HEK293 (cell line): ENCODE data around the gene HNRNPA0.

Source experiments
- CTCF ChIA-PET: fragments of 350-600 bp; formaldehyde crosslinking; extraction: SDS; loops from one replicate; lab custom pipeline; 2021; ENCODE audit warnings: antibody characterized with exemption; lab: Yijun Ruan, JAX
- POLR2A ChIA-PET: fragments of 300-600 bp; formaldehyde crosslinking; extraction: SDS; loops from one replicate; lab custom pipeline; 2020; ENCODE audit warnings: antibody characterized with exemption, inconsistent platforms; lab: Yijun Ruan, JAX
- H3K27ac ChIP-seq: fragments of 200-500 bp; sonication (Bioruptor generic); 2 replicates; pipeline ENCODE4 v1.5.1; 2014; ENCODE audit warnings: low read depth, low read length, control low read depth, inconsistent platforms; ENCODE audit errors: extremely low read depth
- H3K36me3 ChIP-seq, 2 experiments: fragments of 200-500 bp in 1 of 2; sonication (Bioruptor generic) in 1 of 2; 1 replicate in 1 of 2; 2 replicates in 1 of 2; pipeline ENCODE4 v1.5.1; 2014 to 2017; ENCODE audit warnings: inconsistent platforms in 2 of 2, low read length in 2 of 2; ENCODE audit not compliant: control insufficient read depth in 2 of 2, insufficient read depth in 1 of 2
- H3K4me1 ChIP-seq: fragments of 200-500 bp; sonication (Bioruptor generic); 2 replicates; pipeline ENCODE4 v1.5.1; 2014; ENCODE audit warnings: mild to moderate bottlenecking, low read length, inconsistent platforms; ENCODE audit not compliant: control insufficient read depth, insufficient read depth
- H3K4me3 ChIP-seq: 2 replicates; pipeline ENCODE4 v1.5.1; 2011; ENCODE audit warnings: low read depth, mild to moderate bottlenecking, control low read depth, low read length, moderate library complexity
- H3K9me3 ChIP-seq: fragments of 200-500 bp; sonication (Bioruptor generic); 2 replicates; pipeline ENCODE4 v1.5.1; 2014; ENCODE audit warnings: low read depth, low read length, inconsistent platforms; ENCODE audit not compliant: control insufficient read depth, insufficient read depth
- CTCF ChIP-seq: fragments of 450-650 bp; formaldehyde crosslinking; IDR thresholded peaks from 2 replicates; pipeline ENCODE4 v1.5.1; 2016; ENCODE audit warnings: missing biosample characterization, missing genetic modification characterization
- GFI1B ChIP-seq: fragments of 450-650 bp; formaldehyde crosslinking; IDR thresholded peaks from 2 replicates; pipeline ENCODE4 v1.5.1; 2016; ENCODE audit warnings: missing biosample characterization, missing genetic modification characterization
- GLIS1 ChIP-seq: fragments of 450-650 bp; formaldehyde crosslinking; IDR thresholded peaks from 2 replicates; pipeline ENCODE4 v1.5.1; 2016; ENCODE audit warnings: missing biosample characterization, missing genetic modification characterization
- REPIN1 ChIP-seq: fragments of 450-650 bp; formaldehyde crosslinking; IDR thresholded peaks from 2 replicates; pipeline ENCODE4 v1.5.1; 2017; ENCODE audit warnings: missing biosample characterization, missing genetic modification characterization, low read depth
- SCRT2 ChIP-seq: fragments of 450-650 bp; formaldehyde crosslinking; IDR thresholded peaks from 2 replicates; pipeline ENCODE4 v1.5.1; 2016; ENCODE audit warnings: missing biosample characterization, missing genetic modification characterization
- TCF7L2 ChIP-seq: IDR thresholded peaks from 2 replicates; pipeline ENCODE4 v1.6.1; 2011; ENCODE audit warnings: low read depth, mild to moderate bottlenecking, inconsistent platforms, low read length, moderate library complexity, borderline replicate concordance
- ZBTB17 ChIP-seq: fragments of 450-650 bp; formaldehyde crosslinking; IDR thresholded peaks from 2 replicates; pipeline ENCODE4 v1.5.1; 2016; ENCODE audit warnings: missing biosample characterization, missing genetic modification characterization
- ZBTB44 ChIP-seq: fragments of 450-650 bp; IDR thresholded peaks from 2 replicates; pipeline ENCODE4 v1.5.1; 2018; ENCODE audit warnings: missing biosample characterization, mild to moderate bottlenecking, missing genetic modification characterization
- ZNF140 ChIP-seq: fragments of 450-650 bp; formaldehyde crosslinking; IDR thresholded peaks from 2 replicates; pipeline ENCODE4 v1.5.1; 2016; ENCODE audit warnings: missing biosample characterization, missing genetic modification characterization
- ZNF148 ChIP-seq: fragments of 450-650 bp; formaldehyde crosslinking; IDR thresholded peaks from 2 replicates; pipeline ENCODE4 v1.5.0; 2017; ENCODE audit warnings: missing biosample characterization, missing genetic modification characterization, borderline replicate concordance
- ZNF239 ChIP-seq: fragments of 450-650 bp; formaldehyde crosslinking; IDR thresholded peaks from 2 replicates; pipeline ENCODE4 v1.5.1; 2016; ENCODE audit warnings: missing biosample characterization, missing genetic modification characterization
- ZNF324 ChIP-seq: fragments of 450-650 bp; formaldehyde crosslinking; IDR thresholded peaks from 2 replicates; pipeline ENCODE4 v1.5.1; 2016; ENCODE audit warnings: missing biosample characterization, missing genetic modification characterization
- ZNF501 ChIP-seq: fragments of 450-650 bp; formaldehyde crosslinking; IDR thresholded peaks from 2 replicates; pipeline ENCODE4 v1.5.1; 2016; ENCODE audit warnings: missing biosample characterization, missing genetic modification characterization
- ZNF529 ChIP-seq: fragments of 450-650 bp; formaldehyde crosslinking; IDR thresholded peaks from 2 replicates; pipeline ENCODE4 v1.5.1; 2017; ENCODE audit warnings: missing genetic modification characterization, missing biosample characterization; ENCODE audit not compliant: insufficient replicate concordance
- ZNF558 ChIP-seq: fragments of 450-650 bp; formaldehyde crosslinking; IDR thresholded peaks from 2 replicates; pipeline ENCODE4 v1.5.1; 2016; ENCODE audit warnings: missing biosample characterization, missing genetic modification characterization
- ZNF571 ChIP-seq: fragments of 450-650 bp; formaldehyde crosslinking; IDR thresholded peaks from 2 replicates; pipeline ENCODE4 v1.5.0; 2017; ENCODE audit warnings: missing biosample characterization, missing genetic modification characterization
- ZNF623 ChIP-seq: fragments of 450-650 bp; formaldehyde crosslinking; IDR thresholded peaks from 2 replicates; pipeline ENCODE4 v1.5.1; 2016; ENCODE audit warnings: missing biosample characterization, missing genetic modification characterization
- ZNF645 ChIP-seq: fragments of 450-650 bp; formaldehyde crosslinking; IDR thresholded peaks from 2 replicates; pipeline ENCODE4; 2016; ENCODE audit warnings: missing biosample characterization, missing genetic modification characterization
- ZNF654 ChIP-seq: fragments of 450-650 bp; formaldehyde crosslinking; IDR thresholded peaks from 2 replicates; pipeline ENCODE4 v1.5.1; 2016; ENCODE audit warnings: low read depth, missing biosample characterization, missing genetic modification characterization
- ZNF670 ChIP-seq: fragments of 450-650 bp; formaldehyde crosslinking; IDR thresholded peaks from 2 replicates; pipeline ENCODE4 v1.5.1; 2016; ENCODE audit warnings: missing biosample characterization, missing genetic modification characterization, low read depth
- ZNF701 ChIP-seq: fragments of 450-650 bp; formaldehyde crosslinking; IDR thresholded peaks from 2 replicates; pipeline ENCODE4 v1.5.1; 2016; ENCODE audit warnings: missing biosample characterization, missing genetic modification characterization
- ZNF768 ChIP-seq: fragments of 450-650 bp; formaldehyde crosslinking; IDR thresholded peaks from 2 replicates; pipeline ENCODE4 v1.5.1; 2018; ENCODE audit warnings: missing biosample characterization, mild to moderate bottlenecking, missing genetic modification characterization
- ZNF785 ChIP-seq: fragments of 450-650 bp; formaldehyde crosslinking; IDR thresholded peaks from 2 replicates; pipeline ENCODE4 v1.5.1; 2016; ENCODE audit warnings: missing biosample characterization, missing genetic modification characterization
- ZSCAN16 ChIP-seq: fragments of 450-650 bp; formaldehyde crosslinking; IDR thresholded peaks from 2 replicates; pipeline ENCODE4 v1.5.1; 2016; ENCODE audit warnings: missing biosample characterization, missing genetic modification characterization
- ZSCAN18 ChIP-seq: fragments of 450-650 bp; formaldehyde crosslinking; IDR thresholded peaks from 2 replicates; pipeline ENCODE4 v1.5.1; 2016; ENCODE audit warnings: missing biosample characterization, missing genetic modification characterization
- ZSCAN23 ChIP-seq: fragments of 450-650 bp; formaldehyde crosslinking; IDR thresholded peaks from 2 replicates; pipeline ENCODE4 v1.5.1; 2016; ENCODE audit warnings: missing biosample characterization, missing genetic modification characterization

HNRNPA0 gene

GRCh38 chr5:137747848-137748247 is 6.3 kb downstream of the HNRNPA0 start:
- Histone ChIP-seq H3K36me3 (peaks cover 0 to 20% of the 10 kb centered on the region in 2 experiments; a peak in 1 of 3 replicates), H3K27ac (no peak overlapping the region), H3K4me3 (no peak overlapping the region), H3K4me1 (no peaks in the 10 kb centered on the region), H3K9me3 (no peaks in the 10 kb centered on the region)
- TF ChIP-seq TCF7L2 = no peak
- no peak for TF ChIP-seq ZNF501 (tag by site-specific recombination)
- TF ChIP-seq ZNF148 (tag by site-specific recombination) = no peak
- TF ChIP-seq REPIN1 (tag by site-specific recombination) = no peak
- no peak for TF ChIP-seq ZNF558 (tag by site-specific recombination)
- TF ChIP-seq ZNF239 = no peak
- no peak for TF ChIP-seq ZNF529 (tag by site-specific recombination)
- ChIA-PET CTCF (interaction anchor here (1.1 to 3.7 kb wide), 2 partner anchors 12 to 118 kb away, joined by 3 to 16 read pairs; no protein-coding TSS in a partner anchor), POLR2A (no interaction called here)

GRCh38 chr5:137743031-137743640 is 11.0 kb downstream of the HNRNPA0 start:
- H3K9me3 ChIP-seq = no peaks in the 10 kb centered on the region
- TF ChIP-seq GFI1B (tag by site-specific recombination) = no peak
- no peak for TF ChIP-seq ZNF324
- TF ChIP-seq ZBTB44 (tag by site-specific recombination) = no peak
- no peak for TF ChIP-seq ZNF670 (tag by site-specific recombination)
- TF ChIP-seq ZSCAN18 (tag by site-specific recombination) = no peak
- no peak for TF ChIP-seq ZSCAN23 (tag by site-specific recombination)
- no peak for TF ChIP-seq ZNF645 (tag by site-specific recombination)
- TF ChIP-seq ZNF571 (tag by site-specific recombination) = no peak
- TF ChIP-seq ZNF701 = no peak
- peak; percentile 73 for TF ChIP-seq SCRT2 (tag by site-specific recombination)
- peak; percentile 45; the same call in 1 of the 2 replicates for TF ChIP-seq CTCF
- TF ChIP-seq ZNF768 (tag by site-specific recombination) = 0 out of 2 replicates have a peak, but pooled peaks have one; percentile 33
- peak; percentile 63 for TF ChIP-seq ZNF654
- no peak for TF ChIP-seq ZNF623 (tag by site-specific recombination)
- TF ChIP-seq GLIS1 (tag by site-specific recombination) = no peak
- TF ChIP-seq ZNF785 (tag by site-specific recombination) = no peak
- TF ChIP-seq ZBTB17 (tag by site-specific recombination) = peak; percentile 43; the same call in 1 of the 2 replicates
- TF ChIP-seq ZNF140 (tag by site-specific recombination) = no peak
- TF ChIP-seq ZSCAN16 (tag by site-specific recombination) = no peak
- POLR2A ChIA-PET = interaction anchor here (0.7 to 1.9 kb wide), 4 partner anchors 11 to 100 kb away, joined by 4 to 10 read pairs (median 8); partner anchors contain the start of gene HNRNPA0
- no peaks in the 10 kb centered on the region for H3K36me3 ChIP-seq
- CTCF ChIA-PET = interaction anchor here (0.6 to 10.2 kb wide), 22 partner anchors 8 to 1604 kb away, joined by 3 to 201 read pairs (median 4); no protein-coding TSS in a partner anchor
- no peaks in the 10 kb centered on the region for H3K4me1 ChIP-seq
- H3K4me3 ChIP-seq = no peak overlapping the region
- H3K27ac ChIP-seq = no peak overlapping the region
